ENCODE data around the gene KCNK16.

DNA sequence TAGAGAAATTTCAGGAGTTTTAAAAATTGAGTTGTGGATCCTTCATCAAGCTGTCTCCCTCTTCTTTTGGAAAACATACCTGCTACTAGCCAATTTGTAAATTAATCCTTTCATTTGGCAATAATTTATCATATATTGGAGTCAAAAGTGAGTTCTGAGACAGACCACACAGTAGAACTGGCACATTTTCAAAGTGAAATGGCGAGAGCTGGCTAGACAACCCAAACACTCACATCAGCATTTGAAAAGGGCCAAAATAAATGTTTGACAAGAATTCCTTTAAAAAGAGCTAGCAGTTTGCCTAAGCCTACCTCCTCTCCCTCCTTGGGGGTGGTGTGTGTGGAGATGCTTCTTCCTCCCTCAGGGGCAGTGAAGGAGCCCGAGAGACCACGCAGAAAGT lies 47.9 kb upstream of the KCNK16 start:
- TF ChIP-seq, protein P1, sequence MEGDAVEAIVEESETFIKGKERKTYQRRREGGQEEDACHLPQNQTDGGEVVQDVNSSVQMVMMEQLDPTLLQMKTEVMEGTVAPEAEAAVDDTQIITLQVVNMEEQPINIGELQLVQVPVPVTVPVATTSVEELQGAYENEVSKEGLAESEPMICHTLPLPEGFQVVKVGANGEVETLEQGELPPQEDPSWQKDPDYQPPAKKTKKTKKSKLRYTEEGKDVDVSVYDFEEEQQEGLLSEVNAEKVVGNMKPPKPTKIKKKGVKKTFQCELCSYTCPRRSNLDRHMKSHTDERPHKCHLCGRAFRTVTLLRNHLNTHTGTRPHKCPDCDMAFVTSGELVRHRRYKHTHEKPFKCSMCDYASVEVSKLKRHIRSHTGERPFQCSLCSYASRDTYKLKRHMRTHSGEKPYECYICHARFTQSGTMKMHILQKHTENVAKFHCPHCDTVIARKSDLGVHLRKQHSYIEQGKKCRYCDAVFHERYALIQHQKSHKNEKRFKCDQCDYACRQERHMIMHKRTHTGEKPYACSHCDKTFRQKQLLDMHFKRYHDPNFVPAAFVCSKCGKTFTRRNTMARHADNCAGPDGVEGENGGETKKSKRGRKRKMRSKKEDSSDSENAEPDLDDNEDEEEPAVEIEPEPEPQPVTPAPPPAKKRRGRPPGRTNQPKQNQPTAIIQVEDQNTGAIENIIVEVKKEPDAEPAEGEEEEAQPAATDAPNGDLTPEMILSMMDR (IDR thresholded peaks at IDR 0.05): no peak
- TF ChIP-seq EZH2 (IDR thresholded peaks at IDR 0.05; ENCODE audit: borderline replicate concordance, insufficient read depth, low read depth, low read length, poor library complexity, severe bottlenecking): no peak

Measured in B cell (primary cell).